Measurements from ENCODE around the gene GLIS1. TPM values are rescaled to one million over a fixed set of nuclear protein-coding genes. Genes with fewer than 3 reads are reported as not detected.

Gene GLIS1
- polyA plus RNA-seq, 5 donors, result 0.06 to 0.10 (median 0.06) TPM; not detected in 2

DNA sequence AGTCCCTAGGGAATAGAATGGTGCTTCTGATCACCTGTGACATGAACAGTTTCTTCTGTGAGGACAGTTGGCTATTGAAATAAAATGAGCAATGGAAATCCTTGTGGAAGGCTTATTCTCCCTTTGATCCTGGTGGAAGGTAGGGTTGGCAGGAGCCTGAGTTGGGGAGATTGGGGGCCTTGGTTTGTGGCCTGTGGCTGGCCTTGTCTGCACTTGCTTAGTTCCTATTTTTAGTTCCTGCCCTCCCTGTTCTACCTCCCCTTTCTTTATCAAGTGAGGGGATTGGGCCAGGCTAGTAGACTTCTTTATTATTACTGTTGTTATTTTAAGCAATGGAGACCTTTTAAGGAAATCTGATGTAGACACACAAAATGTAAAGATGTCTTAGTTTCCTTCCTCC, 271.6 kb downstream of the GLIS1 start:
- no peak for DNase-seq

DNA sequence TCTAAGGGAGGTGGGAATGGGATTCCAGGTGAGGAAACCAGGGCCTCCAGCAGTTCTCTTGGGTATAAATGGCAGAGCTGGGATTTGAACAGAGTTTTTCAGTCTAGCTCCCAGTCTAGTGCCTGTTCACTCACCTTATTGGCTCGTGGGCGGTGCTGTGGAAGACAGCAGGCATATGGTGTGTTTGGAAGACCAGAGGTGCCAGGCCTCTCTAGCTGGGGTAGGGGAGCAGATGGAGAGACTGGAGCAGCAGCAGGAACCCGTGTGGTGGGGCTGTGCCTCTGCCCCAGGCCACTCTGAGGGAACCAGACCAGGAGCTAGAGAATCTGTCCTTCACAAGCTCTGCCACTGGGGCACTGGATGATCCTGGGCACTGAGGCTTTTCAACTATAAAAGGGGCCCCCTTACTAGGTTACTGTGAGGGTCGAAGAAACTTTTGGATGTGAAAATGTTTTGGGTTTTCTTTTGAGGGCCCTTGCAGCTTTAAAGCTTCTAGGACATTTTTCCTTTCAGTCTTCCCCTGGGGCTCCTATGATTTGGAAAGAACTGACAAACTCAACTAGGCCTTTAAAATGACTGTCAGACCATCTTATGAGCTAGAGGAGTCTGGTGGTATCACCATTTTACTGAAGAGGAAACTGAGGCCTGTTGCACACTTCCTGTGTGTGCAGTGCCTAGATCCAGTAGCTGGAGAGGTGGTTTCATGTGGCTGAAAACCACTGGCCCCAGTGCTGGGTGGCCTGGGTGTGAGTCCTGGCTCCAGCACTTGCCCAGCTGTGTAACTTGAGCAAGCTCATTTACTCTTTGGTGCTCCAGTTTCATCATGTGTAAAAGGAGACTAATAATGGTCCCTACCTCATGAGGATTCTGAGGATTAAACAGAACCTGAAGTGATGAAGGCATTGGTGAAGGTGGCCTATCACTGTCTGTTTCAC, 273.7 kb downstream of the GLIS1 start:
- DNase-seq, result no peak

DNA sequence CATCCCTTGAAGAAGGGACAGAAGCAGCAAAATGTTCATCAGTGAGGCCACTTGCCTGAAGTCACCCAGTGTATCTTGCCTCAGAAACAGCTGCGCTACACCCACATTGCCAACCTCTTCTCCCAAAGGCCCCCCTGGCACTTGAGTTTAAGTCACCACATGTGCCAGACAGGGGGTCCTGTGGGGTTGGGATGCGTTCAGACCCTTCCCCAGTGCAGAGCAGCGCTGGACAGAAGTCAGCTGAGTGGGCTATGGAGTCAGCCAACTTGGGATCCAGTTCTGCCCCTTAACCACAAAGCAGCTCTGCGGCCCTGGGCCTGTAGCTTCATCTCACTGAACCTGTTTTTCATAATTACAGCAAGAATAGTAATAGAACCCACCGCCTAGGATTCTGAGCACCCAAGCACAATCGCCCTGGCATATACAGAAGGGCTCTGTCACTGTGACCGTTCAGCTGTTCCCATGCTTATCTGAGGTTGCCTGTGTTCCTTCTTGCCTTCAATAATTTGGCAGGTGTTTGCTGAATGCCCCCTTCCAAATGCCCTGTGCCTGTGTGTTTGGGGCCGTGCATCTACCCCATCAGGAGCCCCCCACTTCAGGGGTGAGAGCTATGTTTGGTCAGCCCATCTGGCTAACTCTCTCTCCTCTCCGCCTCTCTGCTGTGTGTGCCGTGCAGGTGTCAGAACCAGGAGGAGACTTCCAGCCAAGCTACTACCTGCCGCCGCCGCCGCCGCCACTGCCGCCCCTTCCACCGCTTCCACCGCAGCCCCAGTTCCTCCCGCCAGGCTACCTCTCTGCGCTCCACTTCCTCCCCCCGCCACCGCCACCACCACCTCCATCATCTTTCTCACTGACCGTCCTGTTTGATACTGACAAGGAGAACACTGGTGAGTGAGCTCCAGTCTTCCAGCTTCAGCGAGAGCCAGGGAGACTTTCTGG, 274.7 kb downstream of the GLIS1 start:
- no peak for DNase-seq

DNA sequence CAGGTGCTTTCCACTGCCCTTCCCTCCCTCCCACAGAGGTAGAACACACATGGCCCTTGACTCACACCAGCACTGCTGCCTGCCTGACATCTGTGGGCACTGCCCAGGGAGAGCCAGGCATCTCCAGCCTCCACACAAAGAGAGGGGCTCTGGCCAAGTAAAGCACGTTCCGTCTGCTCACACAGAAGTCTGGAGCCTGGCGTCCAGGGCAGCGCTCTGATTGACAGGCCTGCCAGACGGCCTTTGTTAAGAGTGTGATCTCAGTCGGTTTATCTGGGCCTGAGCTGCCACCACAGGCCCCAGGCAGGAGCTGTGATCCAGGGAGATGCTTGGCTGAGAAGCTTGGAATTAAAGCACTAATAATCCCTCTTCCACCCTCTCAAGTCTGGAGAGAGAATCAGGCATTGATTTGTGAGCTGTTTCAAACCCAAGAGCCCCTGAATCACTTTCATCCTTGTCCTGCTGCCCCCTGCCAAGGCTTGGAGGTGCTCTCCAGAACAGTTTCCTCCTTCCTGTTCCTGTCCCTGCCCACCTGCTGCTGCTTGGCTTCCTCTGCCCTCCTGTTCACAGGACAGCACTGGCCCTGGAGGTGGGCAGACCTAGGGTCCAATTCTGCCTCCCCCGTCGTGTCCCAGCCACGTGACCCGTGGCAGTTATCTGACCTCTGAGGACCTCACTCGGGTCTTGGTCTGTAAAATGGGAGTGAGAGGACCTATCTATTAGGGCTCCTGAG, 276.0 kb downstream of the GLIS1 start:
- DNase-seq, result no peak

DNA sequence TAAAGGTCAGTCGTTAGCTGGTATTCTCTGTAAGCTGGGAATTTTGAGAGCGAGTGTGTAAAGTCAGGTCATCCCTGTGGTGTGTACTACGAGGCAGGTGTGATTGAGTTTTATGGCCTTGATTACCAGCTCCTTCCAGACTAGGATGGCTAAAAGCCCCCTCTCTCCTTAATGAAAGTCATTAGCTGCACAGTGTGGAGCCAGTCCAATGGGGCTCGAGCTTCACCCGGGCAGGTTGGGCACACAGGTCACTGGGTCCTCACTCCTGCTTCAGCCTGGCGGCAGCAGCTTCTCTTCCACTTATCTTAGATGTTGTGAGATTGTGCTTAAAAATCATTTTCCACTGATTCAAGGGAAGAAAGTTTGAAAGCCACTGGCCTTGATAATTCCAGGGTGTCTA, 276.8 kb downstream of the GLIS1 start:
- DNase-seq, result no peak

DNA sequence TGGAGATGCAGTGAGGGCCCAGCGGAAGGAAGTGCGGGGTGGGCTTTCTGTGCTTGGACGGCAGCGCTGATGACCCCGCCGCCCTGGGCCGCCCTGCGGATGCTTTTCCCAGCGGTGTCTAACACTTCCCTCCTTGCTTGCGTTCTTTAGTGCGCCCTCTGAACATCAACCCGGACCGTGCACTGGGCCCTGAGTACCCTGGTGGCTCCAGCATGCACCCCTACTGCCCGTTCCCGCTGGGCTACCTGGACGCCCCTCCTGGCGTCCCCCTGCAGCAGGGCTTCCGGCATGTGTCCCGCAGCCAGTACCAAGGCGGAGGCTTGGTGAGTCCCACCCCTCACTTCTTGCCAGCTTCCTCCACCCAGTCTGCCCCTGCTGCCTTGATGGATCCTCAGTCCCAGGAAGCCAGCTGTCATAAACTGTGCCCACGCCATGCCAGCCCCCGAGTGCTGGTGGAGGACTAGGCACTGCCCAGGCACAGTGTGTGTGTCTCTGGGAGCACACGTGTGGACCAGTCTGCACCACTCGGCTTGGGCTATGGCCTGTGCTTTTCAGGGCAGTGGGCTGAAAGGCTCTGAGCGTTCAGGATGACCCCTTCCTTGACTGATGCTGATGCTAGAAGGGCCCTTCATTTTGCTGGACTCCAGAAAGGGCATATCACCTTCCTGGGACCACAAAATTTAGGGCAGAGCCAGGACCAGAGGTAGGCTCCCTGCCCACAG, 277.5 kb downstream of the GLIS1 start:
- DNase-seq, result no peak

DNA sequence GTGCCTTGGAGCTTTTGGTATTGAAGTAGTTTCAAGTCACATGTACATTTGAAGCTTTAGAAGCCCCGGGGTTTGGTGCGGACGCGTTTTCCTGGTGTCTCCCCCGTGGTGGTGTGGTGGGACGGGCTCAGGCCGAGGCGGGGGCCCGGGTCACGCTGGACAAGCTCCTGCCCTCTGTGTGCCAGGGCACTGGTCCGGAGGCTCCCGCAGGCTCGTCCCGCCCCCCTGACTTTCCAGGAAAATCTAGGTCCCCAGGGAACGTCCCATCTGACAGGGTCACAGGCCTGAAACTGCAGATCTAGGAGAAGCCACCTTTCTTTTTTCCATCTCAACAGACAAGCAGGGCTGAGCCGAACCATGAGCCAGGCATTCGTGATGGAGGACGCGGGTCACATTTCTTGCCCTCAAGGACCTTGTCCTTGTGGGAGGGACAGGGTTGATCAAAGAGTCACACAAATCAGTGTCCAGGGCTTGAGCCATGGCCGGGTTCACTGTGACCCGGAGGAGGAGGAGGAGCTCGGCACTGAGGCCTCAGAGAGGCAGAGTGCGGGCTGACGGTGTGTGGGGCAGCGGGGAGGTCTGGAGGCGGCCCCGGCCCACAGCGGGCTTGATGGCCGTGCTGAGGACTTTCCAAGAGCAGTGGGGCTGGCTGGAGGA, 278.2 kb downstream of the GLIS1 start:
- DNase-seq, result no peak

DNA sequence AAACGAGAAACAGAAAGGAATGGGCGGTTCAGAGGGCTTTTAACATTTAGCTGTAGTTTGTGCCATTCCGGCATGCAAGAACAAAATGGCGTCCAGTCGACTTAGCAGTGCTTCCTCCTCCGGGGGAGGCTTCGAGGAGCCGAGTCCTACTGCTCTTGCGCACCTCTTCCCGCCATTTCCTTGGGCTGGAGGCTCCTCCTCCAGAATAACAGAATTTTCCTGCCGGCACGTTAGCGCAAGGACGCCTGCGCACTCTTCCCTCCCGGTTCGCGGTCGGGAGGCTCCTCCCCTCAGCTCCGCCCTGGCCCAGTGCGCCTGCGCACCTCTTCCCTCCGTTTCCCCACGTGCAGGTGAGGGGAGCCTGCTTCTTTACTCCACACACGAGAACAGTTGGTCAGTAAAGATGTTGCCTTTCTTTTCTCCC, 278.7 kb downstream of the GLIS1 start:
- DNase-seq, result no peak

DNA sequence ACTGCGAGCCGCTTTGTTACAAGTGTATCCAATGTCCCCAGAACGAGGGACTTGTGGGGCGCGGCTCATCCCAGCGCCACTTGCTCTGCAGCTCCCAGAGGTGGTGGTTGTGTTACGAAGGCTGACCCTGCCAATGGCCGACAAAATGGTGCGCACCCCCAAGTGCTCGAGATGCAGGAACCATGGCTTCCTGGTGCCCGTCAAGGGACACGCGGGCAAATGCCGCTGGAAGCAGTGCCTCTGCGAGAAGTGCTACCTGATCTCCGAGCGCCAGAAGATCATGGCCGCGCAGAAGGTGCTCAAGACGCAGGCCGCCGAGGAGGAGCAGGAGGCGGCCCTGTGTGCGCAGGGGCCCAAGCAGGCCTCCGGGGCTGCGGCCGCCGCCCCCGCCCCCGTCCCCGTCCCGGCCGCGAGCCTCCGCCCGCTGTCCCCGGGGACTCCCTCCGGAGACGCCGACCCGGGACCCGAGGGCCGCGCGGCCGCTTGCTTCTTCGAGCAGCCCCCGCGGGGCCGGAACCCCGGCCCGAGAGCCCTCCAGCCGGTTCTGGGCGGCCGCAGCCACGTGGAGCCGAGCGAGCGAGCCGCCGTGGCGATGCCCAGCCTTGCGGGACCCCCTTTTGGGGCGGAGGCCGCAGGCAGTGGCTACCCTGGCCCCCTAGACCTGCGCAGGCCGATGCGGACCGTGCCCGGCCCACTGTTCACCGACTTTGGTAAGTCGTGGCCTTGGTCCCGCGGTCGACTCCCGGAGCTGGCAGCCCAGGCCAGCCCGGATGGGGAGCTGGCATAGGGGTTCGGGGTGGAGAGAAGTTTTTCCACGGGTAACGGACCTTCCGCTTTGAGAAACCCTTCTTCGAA, 279.4 kb downstream of the GLIS1 start, which contains the start of gene DMRTB1:
TSS of gene DMRTB1 (plus strand) at position 79 of the 855 bp plus-strand sequence. CDS start at position 134, 55 bp downstream.
- no peak for DNase-seq

DNA sequence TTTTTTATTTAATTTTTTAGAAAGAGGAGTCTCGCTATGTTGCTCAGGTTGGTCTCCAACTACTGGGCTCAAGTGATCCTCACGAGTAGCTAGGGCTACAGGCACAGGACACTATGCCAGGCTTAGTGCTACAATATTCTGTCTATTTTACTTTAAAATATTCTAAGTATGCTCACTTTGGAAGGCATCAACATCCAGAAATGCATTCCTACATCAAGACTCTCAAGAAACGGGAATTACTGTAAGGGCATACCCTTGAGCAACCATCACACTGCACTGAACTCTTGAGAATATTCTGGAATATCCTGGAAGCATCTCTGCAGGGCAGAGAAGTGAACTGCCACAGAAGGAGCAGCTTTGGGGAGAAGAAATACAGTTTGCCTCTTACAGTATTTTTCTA, 280.3 kb downstream of the GLIS1 start:
- DNase-seq, result no peak

Other genes starting within 250 kb of the GLIS1 start
- 10 to 100 TPM; 17.1 to 31.3 (median 22.1) TPM for gene NDC1, start 99.1 kb upstream of the GLIS1 start, polyA plus RNA-seq (ENCODE audit: insufficient read depth in 1 of 5, insufficient read length in 5 of 5, low replicate concordance in 1 of 5)
- 10 to 100 TPM; 25.5 to 28.3 (median 26.7) TPM for gene YIPF1, start 150.6 kb upstream of the GLIS1 start, polyA plus RNA-seq (ENCODE audit: insufficient read depth in 1 of 5, insufficient read length in 5 of 5, low replicate concordance in 1 of 5)
- under 1 TPM; 0.39 to 0.95 (median 0.77) TPM for gene DIO1, start 155.0 kb upstream of the GLIS1 start, polyA plus RNA-seq (ENCODE audit: insufficient read depth in 1 of 5, insufficient read length in 5 of 5, low replicate concordance in 1 of 5)
- 10 to 100 TPM; 46.0 to 75.0 (median 53.2) TPM for gene IFT25, start 206.5 kb upstream of the GLIS1 start, polyA plus RNA-seq (ENCODE audit: insufficient read depth in 1 of 5, insufficient read length in 5 of 5, low replicate concordance in 1 of 5)
- gene LRRC42, start 207.2 kb upstream of the GLIS1 start, polyA plus RNA-seq (ENCODE audit: insufficient read depth in 1 of 5, insufficient read length in 5 of 5, low replicate concordance in 1 of 5), result 10 to 100 TPM; 31.5 to 38.9 (median 35.1) TPM